HepG2 (cell line): Measurements from ENCODE around the gene HOXA9. TPM values are rescaled to one million over a fixed set of nuclear protein-coding genes. Genes with fewer than 3 reads are reported as not detected.

Source experiments
- ATAC-seq: fragments of 200-7000 bp; cut with Tn5 transposase; 3 replicates; pipeline ENCODE4 v1.9.1; 2020; ENCODE audit warnings: mild to moderate bottlenecking, moderate library complexity
- BruUV-seq: library from RNA; stranded (reverse); fragments of 400-500 nt; replicated peaks from 2 replicates; lab custom pipeline; 2021; lab: Mats Ljungman, UMichigan
- CTCF ChIA-PET: fragments of 300-600 bp; formaldehyde crosslinking; extraction: SDS; loops from one replicate; lab custom pipeline; 2021; ENCODE audit warnings: low total read pairs, inconsistent platforms, low intra/inter-chr PET ratio; lab: Yijun Ruan, JAX
- POLR2A ChIA-PET: fragments of 350-600 bp; sonication (Branson Sonifier 250); formaldehyde crosslinking; loops from one replicate; lab custom pipeline; 2020; ENCODE audit warnings: antibody characterized with exemption, inconsistent platforms; lab: Yijun Ruan, JAX
- DNase-seq: peaks from one replicate; pipeline ENCODE4 v3.0.0-alpha.2; 2015; ENCODE audit warnings: low spot score
- FAIRE-seq: peaks from 3 replicates; lab custom pipeline; 2011; peaks lifted over from hg19 to GRCh38; lab: Jason Lieb, UNC
- H2AFZ ChIP-seq: one replicate; pipeline ENCODE4 v1.6.1; 2011; ENCODE audit warnings: low read length, inconsistent platforms
- H3K27ac ChIP-seq: fragments of 300-600 bp; 3 replicates; pipeline ENCODE4 v1.8.0; 2011; ENCODE audit warnings: mixed run types, mild to moderate bottlenecking, mixed read lengths, low read length, inconsistent platforms; ENCODE audit not compliant: insufficient read depth; ENCODE audit errors: extremely low read length
- H3K27me3 ChIP-seq, 2 experiments: fragments of 200-600 bp in 1 of 2; 2 replicates in 1 of 2; 3 replicates in 1 of 2; pipeline versions ENCODE4 v1.6.0 to v1.8.0; 2011; ENCODE audit warnings: low read length in 2 of 2, mild to moderate bottlenecking in 2 of 2, moderate library complexity in 2 of 2, inconsistent platforms in 1 of 2; ENCODE audit not compliant: insufficient read depth in 2 of 2, control insufficient read depth in 1 of 2
- H3K36me3 ChIP-seq, 2 experiments: fragments of 200-600 bp in 1 of 2; replicated peaks in 1 of 2; 2 replicates in 1 of 2; 3 replicates in 1 of 2; pipeline versions ENCODE4 v1.5.1 to v1.8.0; 2011; ENCODE audit warnings: low read length in 2 of 2, inconsistent platforms in 1 of 2; ENCODE audit not compliant: insufficient read depth in 2 of 2, control insufficient read depth in 1 of 2
- H3K4me1 ChIP-seq: 2 replicates; pipeline ENCODE4 v1.5.1; 2012; ENCODE audit warnings: low read length, inconsistent platforms; ENCODE audit not compliant: insufficient read depth
- H3K4me2 ChIP-seq: 2 replicates; pipeline ENCODE4 v1.6.0; 2011; ENCODE audit warnings: low read depth, low read length, inconsistent platforms
- H3K4me3 ChIP-seq, 3 experiments: fragments of 200-600 bp in 1 of 3; sonication (generic), shearing (Covaris generic) in 1 of 3; replicated peaks in 1 of 3; 2 replicates each; pipeline ENCODE4 v1.5.1; 2011 to 2016; ENCODE audit warnings: low read length in 3 of 3, inconsistent platforms in 2 of 3, low read depth in 2 of 3, mild to moderate bottlenecking in 2 of 3, control low read depth in 1 of 3, mixed read lengths in 1 of 3; ENCODE audit not compliant: insufficient read depth in 1 of 3
- H3K79me2 ChIP-seq: one replicate; pipeline ENCODE4 v1.6.1; 2011; ENCODE audit warnings: low read length, inconsistent platforms; ENCODE audit not compliant: insufficient read depth
- H3K9ac ChIP-seq: 2 replicates; pipeline ENCODE4 v1.6.0; 2011; ENCODE audit warnings: mild to moderate bottlenecking, low read depth, low read length, inconsistent platforms; ENCODE audit not compliant: insufficient read depth
- H3K9me3 ChIP-seq: 2 replicates; pipeline ENCODE4 v1.5.1; 2012; ENCODE audit warnings: mild to moderate bottlenecking, low read length
- H4K20me1 ChIP-seq: 2 replicates; pipeline ENCODE4 v1.6.0; 2011; ENCODE audit warnings: inconsistent platforms, mild to moderate bottlenecking, low read length, moderate library complexity; ENCODE audit not compliant: insufficient read depth
- E2F2 ChIP-seq: sonication (generic); formaldehyde crosslinking; IDR thresholded peaks from 2 replicates; pipeline ENCODE4 v1.4.0; 2020; ENCODE audit warnings: missing genetic modification reagents, borderline replicate concordance
- GTF3A ChIP-seq: sonication (generic); formaldehyde crosslinking; conservative IDR thresholded peaks from 2 replicates; pipeline ENCODE4 v1.4.0; 2020; ENCODE audit warnings: mild to moderate bottlenecking, missing genetic modification reagents
- HNF4A ChIP-seq: sonication (generic); formaldehyde crosslinking; IDR thresholded peaks from 2 replicates; pipeline ENCODE4 v1.4.0; 2020; ENCODE audit warnings: missing genetic modification reagents
- JUND ChIP-seq: sonication (generic); formaldehyde crosslinking; IDR thresholded peaks from 2 replicates; pipeline ENCODE4 v1.8.0; 2022; ENCODE audit warnings: mild to moderate bottlenecking, missing genetic modification reagents
- MLXIP ChIP-seq: sonication (generic); formaldehyde crosslinking; IDR thresholded peaks from 2 replicates; pipeline ENCODE4 v1.9.0; 2021; ENCODE audit warnings: missing genetic modification reagents, borderline replicate concordance
- PATZ1 ChIP-seq: sonication (generic); formaldehyde crosslinking; IDR thresholded peaks from 2 replicates; pipeline ENCODE4 v1.4.0; 2020; ENCODE audit warnings: missing genetic modification reagents
- POLR2G ChIP-seq: fragments of 200-400 bp; formaldehyde crosslinking; IDR thresholded peaks from 2 replicates; pipeline ENCODE4 v1.6.1; 2018; ENCODE audit warnings: mild to moderate bottlenecking, low read depth, low read length, moderate library complexity
- SKI ChIP-seq: fragments of 450-650 bp; IDR thresholded peaks from one replicate; pipeline ENCODE4 v1.6.1; 2018; ENCODE audit warnings: mild to moderate bottlenecking; ENCODE audit not compliant: partially characterized antibody
- TRAFD1 ChIP-seq: sonication (generic); formaldehyde crosslinking; IDR thresholded peaks from 2 replicates; pipeline ENCODE4 v1.5.1; 2020; ENCODE audit warnings: missing genetic modification reagents, mild to moderate bottlenecking, borderline replicate concordance
- ZNF234 ChIP-seq: sonication (generic); formaldehyde crosslinking; conservative IDR thresholded peaks from 2 replicates; pipeline ENCODE4 v1.5.1; 2020; ENCODE audit warnings: mild to moderate bottlenecking, missing genetic modification reagents
- ZNF550 ChIP-seq: sonication (generic); formaldehyde crosslinking; IDR thresholded peaks from 2 replicates; pipeline ENCODE4 v1.4.0; 2020; ENCODE audit warnings: mild to moderate bottlenecking, missing genetic modification reagents, borderline replicate concordance
- ZNF75D ChIP-seq: sonication (generic); formaldehyde crosslinking; IDR thresholded peaks from 2 replicates; pipeline ENCODE4 v1.8.1; 2023; ENCODE audit warnings: missing genetic modification reagents, mild to moderate bottlenecking, borderline replicate concordance
- ZSCAN30 ChIP-seq: sonication (generic); formaldehyde crosslinking; IDR thresholded peaks from 2 replicates; pipeline ENCODE4 v1.5.0; 2020; ENCODE audit warnings: mild to moderate bottlenecking, missing genetic modification reagents
- WGBS: methylation state at CpG from one replicate; pipeline ENCODE4 v1.1.6; 2017; ENCODE audit warnings: low lambda C conversion rate; 5-methylcytosine and 5-hydroxymethylcytosine counted together
- in situ Hi-C: cut with HindIII; loops from 2 replicates; pipeline ENCODE4 v1.10.0; 2017; ENCODE audit warnings: low pct_unique_long_range_greater_than_20kb; ENCODE audit not compliant: extremely low pct_ligation_motif_present
- intact Hi-C: fragments of 100-400 bp; cut with micrococcal nuclease; formaldehyde crosslinking; loops from one replicate; pipeline ENCODE4 v1.10.0; 2022; ENCODE audit not compliant: unreplicated experiment
- polyA plus RNA-seq, 8 experiments: library from polyadenylated mRNA; depleted of rRNA in 3 of 8; stranded (reverse) in 7 of 8; unstranded in 1 of 8; fragments of >200 nt; fragmentation: Illumina TruSeq in 4 of 8; extraction: Trizol in 4 of 8; gene quantifications; 2 replicates each; pipeline versions ENCODE4 v1.2.1 to v1.2.3, GENCODE V29; 2011 to 2016; ENCODE audit warnings: low read depth in 4 of 8, missing spikeins in 1 of 8, mixed read lengths in 1 of 8; ENCODE audit not compliant: insufficient read depth in 1 of 8
- total RNA-seq, 5 experiments: library from RNA; depleted of rRNA; stranded (reverse); fragments of >200 nt; fragmentation: Illumina TruSeq; extraction: Trizol; gene quantifications; 2 replicates each; pipeline ENCODE4 v1.2.3, GENCODE V29; 2016; ENCODE audit warnings: low read depth in 1 of 5

HOXA9 gene
- total and polyA plus RNA-seq, 2 of the 13 experiments (the other 11 are each of a cell fraction or from before 2014, with no cell fraction given): not detected

GRCh38 chr7:27162561-27163287 lies 2.6 kb downstream of the HOXA9 start:
- peaks cover 2 to 37% of the 10 kb centered on the region in 2 experiments for H3K27me3 ChIP-seq
- TF ChIP-seq HNF4A (CRISPR knock-in tag): no peak
- no peak for TF ChIP-seq PATZ1 (CRISPR knock-in tag)
- TF ChIP-seq ZSCAN30: no peak
- TF ChIP-seq ZNF550 (CRISPR knock-in tag): no peak
- no peak for TF ChIP-seq JUND (CRISPR knock-in tag)
- no peak for TF ChIP-seq E2F2 (CRISPR knock-in tag)
- TF ChIP-seq SKI: no peak
- no peak for TF ChIP-seq ZNF234 (CRISPR knock-in tag)
- no peak for TF ChIP-seq ZNF75D (CRISPR knock-in tag)
- no peak for TF ChIP-seq POLR2G
- no peak for TF ChIP-seq MLXIP (CRISPR knock-in tag)
- no peak for TF ChIP-seq TRAFD1 (CRISPR knock-in tag)
- no peak for TF ChIP-seq GTF3A (CRISPR knock-in tag)
- in situ Hi-C loops (loop anchor here (25.0 kb wide), 1 partner anchor 1075 kb away; no protein-coding TSS in a partner anchor), intact Hi-C loops (loop anchor here (5.0 kb wide), 1 partner anchor 480 kb away; no protein-coding TSS in a partner anchor)
- H3K9me3 ChIP-seq: no peaks in the 10 kb centered on the region
- 59% methylated on average over 7 of the region's 7 CpGs for WGBS
- no peak overlapping the region for H3K4me2 ChIP-seq
- H3K4me3 ChIP-seq: no peak overlapping the region
- FAIRE-seq (no peak), DNase-seq (no peak), ATAC-seq (no peak)
- H3K79me2 ChIP-seq: no peaks in the 10 kb centered on the region
- BruUV-seq: no TSS peak
- no peak overlapping the region for H3K9ac ChIP-seq
- no peak overlapping the region for H2AFZ ChIP-seq
- no peak overlapping the region for H3K27ac ChIP-seq
- ChIA-PET POLR2A (no interaction called here), CTCF (no interaction called here)
- no peaks in the 10 kb centered on the region for H4K20me1 ChIP-seq
- H3K36me3 ChIP-seq: no peaks in the 10 kb centered on the region
- H3K4me1 ChIP-seq: 0 out of 2 replicates have a peak, but pooled peaks cover 4% of the 10 kb centered on the region
